Measurements from ENCODE around the gene POT1. TPM values are rescaled to one million over a fixed set of nuclear protein-coding genes. Genes with fewer than 3 reads are reported as not detected.

The POT1 gene
- total RNA-seq, 4 donors from 2014 or later: 7.4 to 30.0 (median 16.2) TPM

DNA sequence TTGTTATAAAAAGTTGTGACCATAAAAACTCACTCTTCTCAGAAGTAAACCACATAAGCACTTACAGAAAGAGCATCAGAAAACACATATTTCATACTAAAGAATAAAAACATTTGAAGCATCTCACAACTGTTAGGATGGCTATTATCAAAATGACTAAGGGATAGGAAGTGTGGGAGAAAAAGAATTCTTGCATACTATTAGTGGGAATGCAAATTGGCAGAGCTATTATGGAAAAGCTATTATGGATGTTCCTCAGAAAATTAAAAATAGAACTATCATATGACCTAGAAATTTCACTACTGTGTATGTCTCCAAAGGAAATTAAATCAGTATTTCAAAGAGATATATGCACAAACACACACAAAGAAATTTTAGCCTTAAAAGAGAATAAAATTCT is 25.2 kb upstream of the POT1 start:
- Histone ChIP-seq H3K27ac (no peak overlapping the region), H3K27me3 (no peaks in the 10 kb centered on the region), H3K4me3 (no peak overlapping the region), H3K36me3 (no peaks in the 10 kb centered on the region), H3K9me3 (no peaks in the 10 kb centered on the region), H3K4me1 (no peaks in the 10 kb centered on the region)
- DNase-seq (ENCODE audit: low spot score in 2 of 2): no peak
- TF ChIP-seq EP300 (IDR thresholded peaks at IDR 0.05): no peak
- TF ChIP-seq, protein P1, sequence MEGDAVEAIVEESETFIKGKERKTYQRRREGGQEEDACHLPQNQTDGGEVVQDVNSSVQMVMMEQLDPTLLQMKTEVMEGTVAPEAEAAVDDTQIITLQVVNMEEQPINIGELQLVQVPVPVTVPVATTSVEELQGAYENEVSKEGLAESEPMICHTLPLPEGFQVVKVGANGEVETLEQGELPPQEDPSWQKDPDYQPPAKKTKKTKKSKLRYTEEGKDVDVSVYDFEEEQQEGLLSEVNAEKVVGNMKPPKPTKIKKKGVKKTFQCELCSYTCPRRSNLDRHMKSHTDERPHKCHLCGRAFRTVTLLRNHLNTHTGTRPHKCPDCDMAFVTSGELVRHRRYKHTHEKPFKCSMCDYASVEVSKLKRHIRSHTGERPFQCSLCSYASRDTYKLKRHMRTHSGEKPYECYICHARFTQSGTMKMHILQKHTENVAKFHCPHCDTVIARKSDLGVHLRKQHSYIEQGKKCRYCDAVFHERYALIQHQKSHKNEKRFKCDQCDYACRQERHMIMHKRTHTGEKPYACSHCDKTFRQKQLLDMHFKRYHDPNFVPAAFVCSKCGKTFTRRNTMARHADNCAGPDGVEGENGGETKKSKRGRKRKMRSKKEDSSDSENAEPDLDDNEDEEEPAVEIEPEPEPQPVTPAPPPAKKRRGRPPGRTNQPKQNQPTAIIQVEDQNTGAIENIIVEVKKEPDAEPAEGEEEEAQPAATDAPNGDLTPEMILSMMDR (IDR thresholded peaks at IDR 0.05): no peak
- TF ChIP-seq POLR2AphosphoS5 (IDR thresholded peaks at IDR 0.05): no peak
- no peak for TF ChIP-seq POLR2A (IDR thresholded peaks at IDR 0.05)

DNA sequence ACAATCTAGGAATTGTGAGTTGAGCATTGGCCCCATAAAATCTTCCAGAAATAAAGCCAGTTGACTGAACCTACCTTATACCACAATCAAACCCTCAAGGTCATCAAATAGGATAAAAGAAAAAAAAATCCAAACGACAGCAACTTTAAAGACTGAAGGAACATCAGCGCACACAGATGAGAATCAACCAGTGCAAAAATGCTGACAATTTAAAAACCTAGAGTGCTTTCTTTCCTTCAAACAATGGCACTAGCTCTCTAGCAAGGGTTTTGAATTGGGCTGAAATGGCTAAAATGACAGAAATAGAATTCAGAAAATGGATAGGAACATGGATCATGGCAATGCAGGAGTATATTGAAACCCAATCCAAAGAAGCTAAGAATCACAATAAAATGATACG is 16.1 kb upstream of the POT1 start:
- WGBS: 98% methylated on average over 3 of the region's 3 CpGs
- Histone ChIP-seq H3K9me3 (no peaks in the 10 kb centered on the region), H3K4me3 (no peak overlapping the region), H3K4me1 (no peaks in the 10 kb centered on the region), H3K27ac (no peak overlapping the region), H3K27me3 (no peaks in the 10 kb centered on the region), H3K36me3 (no peaks in the 10 kb centered on the region)
- TF ChIP-seq POLR2A (IDR thresholded peaks at IDR 0.05) (no peak), POLR2AphosphoS5 (IDR thresholded peaks at IDR 0.05) (no peak), EP300 (IDR thresholded peaks at IDR 0.05) (no peak)
- TF ChIP-seq, protein P1 (IDR thresholded peaks at IDR 0.05): no peak
- DNase-seq (ENCODE audit: low spot score in 2 of 2): no peak

DNA sequence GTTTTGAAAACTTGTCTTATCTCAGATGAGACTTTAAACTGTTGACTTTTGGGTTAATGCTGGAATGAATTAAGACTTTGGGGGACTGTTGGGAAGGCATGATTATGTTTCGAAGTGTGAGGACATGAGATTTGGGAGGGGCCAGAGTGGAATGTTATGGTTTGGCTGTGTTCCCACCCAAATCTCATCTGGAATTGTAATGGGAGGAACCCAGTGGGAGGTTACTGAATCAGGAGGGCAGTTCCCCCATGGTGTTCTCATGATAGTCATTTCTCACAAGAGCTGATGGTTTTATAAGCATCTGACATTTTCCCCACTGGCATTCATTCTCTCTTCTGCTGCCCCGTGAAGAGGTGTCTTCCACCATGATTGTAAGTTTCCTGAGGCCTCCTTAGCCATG is 13.8 kb upstream of the POT1 start:
- 71% methylated on average over 2 of the region's 2 CpGs for WGBS
- H3K27me3 ChIP-seq: no peaks in the 10 kb centered on the region
- TF ChIP-seq, protein P1 (IDR thresholded peaks at IDR 0.05): no peak
- TF ChIP-seq EP300 (IDR thresholded peaks at IDR 0.05) (no peak), POLR2A (IDR thresholded peaks at IDR 0.05) (no peak), POLR2AphosphoS5 (IDR thresholded peaks at IDR 0.05) (no peak)
- no peaks in the 10 kb centered on the region for H3K36me3 ChIP-seq
- H3K9me3 ChIP-seq: no peaks in the 10 kb centered on the region
- no peaks in the 10 kb centered on the region for H3K4me1 ChIP-seq
- no peak overlapping the region for H3K4me3 ChIP-seq
- no peak for DNase-seq (ENCODE audit: low spot score in 2 of 2)
- no peak overlapping the region for H3K27ac ChIP-seq

DNA sequence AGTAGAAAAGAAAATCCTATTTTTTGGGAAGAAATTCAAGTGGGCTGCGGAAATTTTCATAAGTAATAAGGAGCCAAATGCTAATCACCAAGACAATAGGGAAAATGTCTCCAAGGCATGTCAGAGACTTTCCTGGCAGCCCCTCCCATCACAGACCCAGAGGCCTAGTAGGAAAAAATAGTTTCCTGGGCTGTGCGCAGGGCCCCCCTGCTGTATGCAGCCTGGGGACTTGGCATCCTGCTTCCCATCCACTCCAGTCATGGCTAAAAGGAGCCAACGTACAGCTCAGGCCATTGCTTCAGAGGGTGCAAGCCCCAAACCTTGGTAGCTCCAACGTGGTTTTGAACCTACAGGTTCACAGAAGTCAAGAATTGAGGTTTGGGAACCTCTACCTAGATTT is 12.8 kb upstream of the POT1 start:
- H3K36me3 ChIP-seq: no peaks in the 10 kb centered on the region
- WGBS: 69% methylated on average over 4 of the region's 4 CpGs
- TF ChIP-seq POLR2AphosphoS5 (IDR thresholded peaks at IDR 0.05) (no peak), EP300 (IDR thresholded peaks at IDR 0.05) (no peak), POLR2A (IDR thresholded peaks at IDR 0.05) (no peak)
- TF ChIP-seq, protein P1 (IDR thresholded peaks at IDR 0.05): no peak
- no peak for DNase-seq (ENCODE audit: low spot score in 2 of 2)
- no peaks in the 10 kb centered on the region for H3K27me3 ChIP-seq
- H3K4me3 ChIP-seq: no peak overlapping the region
- H3K4me1 ChIP-seq: no peaks in the 10 kb centered on the region
- no peaks in the 10 kb centered on the region for H3K9me3 ChIP-seq
- no peak overlapping the region for H3K27ac ChIP-seq

DNA sequence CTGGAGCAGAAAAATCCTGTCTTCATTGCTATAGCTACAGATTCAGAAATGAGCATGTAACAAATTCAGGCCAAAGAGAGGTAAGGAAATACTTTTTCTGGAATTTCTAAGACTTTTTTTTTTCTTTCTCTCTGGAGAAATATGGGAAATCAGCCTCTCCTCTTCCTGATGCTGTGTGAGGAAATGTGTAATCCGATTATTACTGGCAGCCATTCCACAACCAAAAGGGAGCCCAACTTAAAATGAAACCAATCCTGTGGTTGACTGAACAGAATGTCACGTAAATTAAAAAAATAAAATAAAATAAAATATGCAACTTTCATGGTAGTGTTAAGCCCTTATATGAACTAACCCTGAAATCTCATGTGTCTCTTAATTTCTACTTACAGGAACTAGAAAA is 10.7 kb upstream of the POT1 start:
- Histone ChIP-seq H3K9me3 (no peaks in the 10 kb centered on the region), H3K4me1 (no peaks in the 10 kb centered on the region)
- 76% methylated on average over 2 of the region's 2 CpGs for WGBS

More for the DNA sequence above, 10.7 kb upstream of the POT1 start:
- H3K4me3 ChIP-seq: no peak overlapping the region
- TF ChIP-seq POLR2A (IDR thresholded peaks at IDR 0.05): no peak
- TF ChIP-seq, protein P1 (IDR thresholded peaks at IDR 0.05): no peak
- H3K36me3 ChIP-seq: no peaks in the 10 kb centered on the region
- H3K27me3 ChIP-seq: peaks cover 4% of the 10 kb centered on the region
- DNase-seq (ENCODE audit: low spot score in 2 of 2): no peak
- H3K27ac ChIP-seq: no peak overlapping the region

Measured in suprapubic skin (tissue), 4 donors.